LNCaP clone FGC (cell line): Measurements from ENCODE around the gene ARHGAP22.
A peak's percentile ranks its signal among the peaks of the same experiment; 100 is the strongest.

ENCODE experiments used
- DNase-seq: peaks from one replicate; pipeline ENCODE4 v3.0.0-alpha.2; 2011; ENCODE audit warnings: low read depth
- H3K4me3 ChIP-seq: 2 replicates; pipeline ENCODE4 v1.5.1; 2011; ENCODE audit warnings: mild to moderate bottlenecking, low read depth, low read length, control low read depth
- TF ChIP-seq, protein P1 (sequence below): IDR thresholded peaks from 2 replicates; pipeline ENCODE4 v1.5.1; 2012; ENCODE audit warnings: mild to moderate bottlenecking; ENCODE audit not compliant: control insufficient read depth, insufficient read depth; ENCODE audit errors: extremely low read depth

The ARHGAP22 gene

DNA sequence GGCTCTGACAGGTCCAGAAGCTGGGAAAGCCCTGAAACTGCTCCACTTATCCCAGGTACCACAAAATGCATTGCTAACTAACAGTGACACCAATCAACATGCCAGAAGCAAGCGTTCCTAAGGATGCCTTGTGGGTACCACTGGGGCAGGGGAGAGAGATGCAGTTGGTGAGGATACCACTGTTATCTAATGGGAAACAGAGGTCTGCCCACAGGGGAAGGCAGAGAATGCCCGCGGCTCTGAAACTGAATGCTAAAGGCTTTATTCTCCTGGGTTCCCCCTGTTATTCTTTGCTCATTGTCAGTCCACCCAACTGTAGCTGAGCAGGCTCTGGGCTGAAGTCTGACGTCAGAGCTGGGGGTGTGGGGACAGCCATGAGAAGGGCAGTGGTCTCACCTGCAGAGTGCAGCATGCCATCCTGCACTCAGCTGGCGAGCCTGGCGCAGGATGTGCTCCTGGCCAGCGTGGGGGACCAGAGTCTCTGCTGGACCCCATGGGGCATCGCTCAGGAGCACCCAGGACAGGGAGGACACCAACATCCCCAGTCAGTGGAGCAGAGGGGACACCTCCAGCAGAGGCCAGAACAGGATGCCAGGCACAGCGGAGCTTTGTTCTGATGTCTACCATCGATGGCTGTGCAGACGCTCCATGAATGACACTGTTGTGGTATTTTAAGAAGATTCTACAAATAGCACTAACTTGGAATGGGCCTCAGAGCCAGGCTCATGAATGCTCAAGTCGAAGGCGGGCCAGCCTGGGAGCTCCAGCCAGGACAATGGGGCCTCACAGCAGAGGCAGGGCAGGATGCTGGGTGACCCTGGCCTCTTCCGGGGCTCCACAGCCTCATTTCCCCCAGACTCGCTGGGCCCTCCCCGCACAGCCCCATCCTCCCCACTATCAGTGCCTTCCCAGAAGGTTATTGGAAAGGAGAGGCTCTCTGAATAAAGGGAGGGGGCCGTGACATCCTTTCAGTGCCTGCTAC is 95.8 kb downstream of the ARHGAP22 start:
- DNase-seq: no peak
- TF ChIP-seq, protein P1, sequence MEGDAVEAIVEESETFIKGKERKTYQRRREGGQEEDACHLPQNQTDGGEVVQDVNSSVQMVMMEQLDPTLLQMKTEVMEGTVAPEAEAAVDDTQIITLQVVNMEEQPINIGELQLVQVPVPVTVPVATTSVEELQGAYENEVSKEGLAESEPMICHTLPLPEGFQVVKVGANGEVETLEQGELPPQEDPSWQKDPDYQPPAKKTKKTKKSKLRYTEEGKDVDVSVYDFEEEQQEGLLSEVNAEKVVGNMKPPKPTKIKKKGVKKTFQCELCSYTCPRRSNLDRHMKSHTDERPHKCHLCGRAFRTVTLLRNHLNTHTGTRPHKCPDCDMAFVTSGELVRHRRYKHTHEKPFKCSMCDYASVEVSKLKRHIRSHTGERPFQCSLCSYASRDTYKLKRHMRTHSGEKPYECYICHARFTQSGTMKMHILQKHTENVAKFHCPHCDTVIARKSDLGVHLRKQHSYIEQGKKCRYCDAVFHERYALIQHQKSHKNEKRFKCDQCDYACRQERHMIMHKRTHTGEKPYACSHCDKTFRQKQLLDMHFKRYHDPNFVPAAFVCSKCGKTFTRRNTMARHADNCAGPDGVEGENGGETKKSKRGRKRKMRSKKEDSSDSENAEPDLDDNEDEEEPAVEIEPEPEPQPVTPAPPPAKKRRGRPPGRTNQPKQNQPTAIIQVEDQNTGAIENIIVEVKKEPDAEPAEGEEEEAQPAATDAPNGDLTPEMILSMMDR: no peak

DNA sequence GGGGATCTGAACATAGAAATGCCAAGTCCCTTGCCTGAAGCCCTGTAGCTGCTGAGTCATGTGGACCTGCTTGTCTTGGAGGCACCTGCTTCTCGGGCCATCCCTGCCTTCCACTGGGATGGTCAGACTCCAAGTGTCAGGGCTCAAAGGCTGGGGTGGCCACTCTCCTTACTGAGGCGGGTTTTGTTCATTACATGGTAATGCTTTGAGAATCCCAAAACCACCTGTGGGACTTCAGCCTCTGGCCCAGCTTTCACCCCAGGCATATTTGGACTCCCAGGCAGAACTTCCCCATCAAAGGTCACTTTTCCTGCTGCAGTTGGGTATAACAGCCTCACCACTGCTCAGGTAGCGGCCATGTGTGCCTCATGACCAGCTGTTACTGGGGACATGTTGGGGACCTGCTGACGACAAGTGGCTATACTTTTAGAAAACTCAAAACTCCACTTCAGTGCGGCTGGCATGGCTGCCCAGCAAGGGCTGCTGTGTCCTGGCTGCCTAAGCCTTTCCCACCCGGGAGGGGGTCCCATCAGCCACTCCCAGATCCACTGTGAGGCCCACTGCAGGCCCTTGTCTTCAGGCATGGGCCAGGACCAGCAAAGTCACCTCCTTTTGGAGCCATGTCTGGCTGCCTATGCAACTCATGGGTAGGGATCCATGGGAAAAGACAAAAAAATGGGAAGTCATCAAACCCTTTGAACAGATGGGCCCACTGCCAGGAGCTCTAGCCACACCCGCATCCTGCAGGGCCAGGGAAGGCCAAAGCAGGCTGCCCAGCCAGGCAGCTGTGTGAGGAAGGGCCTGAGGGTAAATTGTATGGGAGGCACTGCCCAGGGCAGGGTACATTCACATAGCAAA is 96.7 kb downstream of the ARHGAP22 start:
- no peak overlapping the region for H3K4me3 ChIP-seq
- TF ChIP-seq, protein P1: no peak
- no peak for DNase-seq

More for the DNA sequence above, 95.8 kb downstream of the ARHGAP22 start:
- H3K4me3 ChIP-seq: no peak overlapping the region

DNA sequence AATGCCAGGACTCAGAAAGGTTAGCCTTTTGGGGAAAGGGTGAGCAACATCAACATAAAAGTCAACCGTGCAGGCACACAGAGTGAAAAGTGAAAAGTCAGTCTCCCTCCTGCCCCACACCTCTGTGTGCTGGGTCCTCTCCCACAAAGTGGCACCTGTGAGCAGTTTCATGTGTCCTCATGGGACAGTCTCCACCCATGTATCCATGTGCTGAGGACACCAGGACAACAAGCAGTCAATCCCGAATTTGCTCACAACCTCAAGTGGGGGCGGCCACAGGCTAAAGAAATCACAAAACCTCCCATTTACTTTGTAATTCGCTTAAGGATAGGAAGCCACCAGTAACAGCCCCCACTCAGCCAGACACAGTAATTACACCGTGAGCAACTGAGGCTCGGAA is 97.4 kb downstream of the ARHGAP22 start:
- no peak overlapping the region for H3K4me3 ChIP-seq
- no peak for DNase-seq
- TF ChIP-seq, protein P1: no peak

DNA sequence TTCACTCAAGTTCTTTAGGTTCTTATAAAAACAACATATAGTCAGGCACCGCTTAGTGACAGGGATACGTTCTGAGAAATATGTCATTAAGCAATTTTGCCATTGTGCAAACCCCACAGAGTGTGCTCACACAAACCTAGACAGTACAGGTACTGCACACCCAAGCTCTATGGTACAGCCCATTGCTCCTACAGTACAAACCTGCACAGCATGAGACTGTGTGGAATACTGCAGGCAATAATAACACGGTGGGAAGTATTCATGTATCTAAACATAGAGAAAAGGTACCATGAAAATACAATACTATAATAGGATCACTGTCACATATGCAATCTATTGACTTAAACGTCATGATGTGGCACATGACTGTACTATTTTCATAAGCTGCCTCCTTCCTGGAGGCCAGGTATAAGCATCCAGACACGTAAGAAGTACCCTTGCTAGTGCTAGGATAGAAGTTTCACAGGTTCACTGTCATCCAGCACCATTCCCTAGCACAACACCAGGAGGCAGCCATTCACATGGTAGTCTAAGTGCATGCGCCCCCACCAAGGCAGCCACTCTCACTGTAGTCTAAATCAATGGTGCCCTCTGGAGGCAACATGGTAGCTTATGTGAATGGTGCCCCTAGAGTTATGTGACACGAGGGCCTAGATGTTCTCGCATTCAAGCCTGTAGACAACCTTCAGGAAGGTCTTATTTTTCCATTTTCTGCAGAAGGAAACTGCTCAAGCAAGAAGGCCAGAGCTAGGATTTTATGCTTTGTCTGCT is 98.5 kb downstream of the ARHGAP22 start:
- no peak for DNase-seq
- no peak overlapping the region for H3K4me3 ChIP-seq
- TF ChIP-seq, protein P1: peak; percentile 48

DNA sequence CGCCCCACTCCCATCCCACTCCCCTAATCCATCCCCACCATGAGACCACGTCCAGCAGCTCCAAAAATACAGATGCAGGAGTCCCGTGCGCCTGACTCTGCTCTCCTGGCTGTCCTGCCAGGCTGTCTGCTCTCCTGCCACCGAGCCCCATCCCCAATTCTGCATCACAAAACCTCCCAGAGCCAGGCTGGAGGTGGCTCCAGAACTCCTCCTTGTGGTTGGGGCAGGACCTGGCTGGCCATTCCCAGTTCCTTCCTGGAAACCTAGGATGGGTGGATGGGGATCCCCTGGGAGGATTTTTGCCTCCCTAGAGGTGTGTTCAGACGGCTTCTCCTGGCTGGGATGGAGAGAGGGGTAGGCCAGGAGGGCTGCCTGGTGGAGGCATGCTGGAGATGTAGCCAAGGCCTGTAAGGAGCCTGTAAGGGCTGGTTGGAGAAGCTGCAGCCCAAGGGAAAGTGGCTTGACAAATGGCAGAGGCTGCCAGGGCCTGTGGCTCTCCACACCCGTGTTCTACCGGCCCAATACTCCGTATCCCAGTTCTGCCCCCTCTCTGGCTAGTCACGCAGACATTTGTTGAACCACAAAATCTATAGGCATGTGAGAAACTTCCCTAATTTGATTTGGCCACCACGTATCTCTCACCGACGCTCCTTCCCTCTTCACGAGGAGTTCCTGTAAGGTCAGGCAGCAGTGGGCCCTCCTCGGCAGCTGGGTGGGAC is 99.3 kb downstream of the ARHGAP22 start:
- no peak for DNase-seq
- TF ChIP-seq, protein P1: peak; percentile 45
- H3K4me3 ChIP-seq: no peak overlapping the region

DNA sequence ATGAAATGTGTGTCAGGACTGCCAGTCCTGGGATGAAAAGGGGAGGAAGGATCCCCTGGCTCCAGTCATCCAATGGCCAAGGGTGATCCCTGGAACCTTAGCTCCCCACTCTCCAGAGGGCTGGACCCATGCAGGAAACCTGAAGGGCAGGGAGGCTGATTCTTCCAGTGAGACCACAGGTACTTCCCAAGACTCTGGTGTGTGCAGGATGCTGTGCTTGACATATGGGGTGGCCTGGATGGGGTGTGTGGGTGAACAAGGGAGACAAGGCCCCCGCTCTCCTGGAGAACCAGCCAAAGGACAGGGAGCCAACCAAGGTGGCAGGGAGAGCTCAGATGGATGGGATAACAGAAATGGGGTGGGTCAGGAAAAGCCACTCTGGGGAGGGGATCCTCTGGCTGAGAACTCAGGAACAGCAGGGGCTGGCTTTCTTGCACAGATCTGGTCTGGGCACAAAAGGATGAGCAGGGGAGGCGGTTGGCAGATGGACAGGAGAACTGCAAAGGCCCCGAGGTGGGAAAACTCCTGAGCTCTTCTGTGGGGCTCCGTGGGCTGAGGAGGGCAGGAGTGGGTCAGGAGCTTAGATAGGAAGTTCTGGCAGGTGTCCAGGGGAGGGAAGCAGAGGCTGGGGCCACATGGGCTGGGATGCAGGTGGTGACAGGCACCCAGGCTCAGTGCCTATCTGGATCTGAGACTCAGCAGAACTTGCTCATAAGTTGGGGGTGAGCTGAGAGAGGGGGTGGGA is 100.6 kb downstream of the ARHGAP22 start:
- TF ChIP-seq, protein P1: no peak
- no peak for DNase-seq
- H3K4me3 ChIP-seq: no peak overlapping the region
